GM23338 (cell line): ENCODE data around the gene IGSF8. TPM values are rescaled to one million over a fixed set of nuclear protein-coding genes. Genes with fewer than 3 reads are reported as not detected.

Source experiments
- ATAC-seq: fragments of 200-7000 bp; cut with Tn5 transposase; 3 replicates; pipeline ENCODE4 v1.9.1; 2020
- DNase-seq: peaks from one replicate; pipeline ENCODE4 v3.0.0-alpha.2; 2015; ENCODE audit warnings: low spot score
- H2AFZ ChIP-seq: fragments of 200-600 bp; sonication (generic); 2 replicates; pipeline ENCODE4 v1.8.0; 2016; ENCODE audit warnings: antibody characterized with exemption, mild to moderate bottlenecking, moderate library complexity
- H3F3A ChIP-seq: fragments of 200-600 bp; sonication (generic); replicated peaks from 2 replicates; pipeline ENCODE4 v1.8.0; 2017; ENCODE audit warnings: antibody characterized with exemption, mixed run types, low read depth
- H3K27ac ChIP-seq: fragments of 200-600 bp; sonication (generic); 2 replicates; pipeline ENCODE4 v1.6.1; 2016; ENCODE audit warnings: low read depth
- H3K27me3 ChIP-seq: fragments of 200-600 bp; sonication (generic); 2 replicates; pipeline ENCODE4 v1.8.0; 2016; ENCODE audit warnings: mild to moderate bottlenecking, mixed run types, moderate library complexity; ENCODE audit not compliant: insufficient read depth
- H3K36me3 ChIP-seq: fragments of 200-600 bp; sonication (generic); 2 replicates; pipeline ENCODE4 v1.8.0; 2016; ENCODE audit warnings: mild to moderate bottlenecking; ENCODE audit not compliant: insufficient read depth
- H3K4me1 ChIP-seq: fragments of 200-600 bp; sonication (generic); 2 replicates; pipeline ENCODE4 v1.8.0; 2016; ENCODE audit warnings: mild to moderate bottlenecking, moderate library complexity; ENCODE audit not compliant: insufficient read depth
- H3K4me2 ChIP-seq: fragments of 200-600 bp; sonication (generic); 2 replicates; pipeline ENCODE4 v1.7.1; 2017; ENCODE audit warnings: mixed run types
- H3K4me3 ChIP-seq: fragments of 200-600 bp; sonication (generic); 2 replicates; pipeline ENCODE4 v1.6.1; 2016; ENCODE audit warnings: mixed run types
- H3K79me2 ChIP-seq: fragments of 200-600 bp; sonication (generic); replicated peaks from 2 replicates; pipeline ENCODE4 v1.8.0; 2017; ENCODE audit warnings: mild to moderate bottlenecking; ENCODE audit not compliant: insufficient read depth
- H3K9me2 ChIP-seq: fragments of 200-600 bp; sonication (generic); 2 replicates; pipeline ENCODE4 v1.8.0; 2017; ENCODE audit not compliant: insufficient read depth
- H4K20me1 ChIP-seq: fragments of 200-600 bp; sonication (generic); replicated peaks from 2 replicates; pipeline ENCODE4 v1.8.0; 2017; ENCODE audit warnings: mild to moderate bottlenecking; ENCODE audit not compliant: insufficient read depth
- H3K27ac Mint-ChIP-seq: 2 replicates; pipeline ENCODE4 v1.8.0; 2020; ENCODE audit warnings: inconsistent platforms, mild to moderate bottlenecking, moderate library complexity, mixed read lengths
- H3K27me3 Mint-ChIP-seq: 3 replicates; pipeline ENCODE4 v1.8.0; 2022; ENCODE audit warnings: low read depth, mild to moderate bottlenecking, moderate library complexity, mixed read lengths, inconsistent platforms; ENCODE audit not compliant: insufficient read depth, poor library complexity
- H3K36me3 Mint-ChIP-seq: 3 replicates; pipeline ENCODE4 v1.8.0; 2021; ENCODE audit warnings: low read depth, mild to moderate bottlenecking, inconsistent platforms, moderate library complexity, mixed read lengths
- H3K4me1 Mint-ChIP-seq: 3 replicates; pipeline ENCODE4 v1.8.0; 2020; ENCODE audit warnings: mild to moderate bottlenecking, inconsistent platforms, mixed read lengths
- H3K4me3 Mint-ChIP-seq: 3 replicates; pipeline ENCODE4 v1.8.0; 2021; ENCODE audit warnings: moderate library complexity, mild to moderate bottlenecking, inconsistent platforms, mixed read lengths
- H3K9me3 Mint-ChIP-seq: 3 replicates; pipeline ENCODE4 v1.8.0; 2020; ENCODE audit warnings: moderate library complexity, mild to moderate bottlenecking, inconsistent platforms, mixed read lengths
- CREB1 ChIP-seq: fragments of 250-450 bp; sonication (Bioruptor Pico); IDR thresholded peaks from 2 replicates; pipeline ENCODE4 v1.5.0; 2020; ENCODE audit warnings: low read depth, mild to moderate bottlenecking, moderate library complexity
- EZH2phosphoT487 ChIP-seq: fragments of 200-600 bp; sonication (generic); IDR thresholded peaks from one replicate; pipeline ENCODE4 v1.8.1; 2018; ENCODE audit warnings: antibody characterized with exemption; ENCODE audit not compliant: unreplicated experiment
- JUNB ChIP-seq: IDR thresholded peaks from one replicate; pipeline ENCODE4 v1.6.1; 2016; ENCODE audit warnings: antibody characterized with exemption; ENCODE audit not compliant: unreplicated experiment
- NANOG ChIP-seq: IDR thresholded peaks from 2 replicates; pipeline ENCODE4 v1.6.1; 2016; ENCODE audit warnings: antibody characterized with exemption, borderline replicate concordance
- POLR2AphosphoS5 ChIP-seq: IDR thresholded peaks from 2 replicates; pipeline ENCODE4 v1.6.1; 2016; ENCODE audit warnings: antibody characterized with exemption, low read depth
- STAT1 ChIP-seq: IDR thresholded peaks from one replicate; pipeline ENCODE4 v1.6.1; 2016; ENCODE audit warnings: antibody characterized with exemption; ENCODE audit not compliant: unreplicated experiment
- polyA plus RNA-seq: library from polyadenylated mRNA; unstranded; fragments of >200 nt; fragmentation: Nextera tagmentation; extraction: Ambion mirVana; gene quantifications from 2 replicates; pipeline ENCODE4 v1.2.1, GENCODE V29; 2016
- total RNA-seq: library from RNA; depleted of rRNA; stranded (reverse); fragments of >200 nt; shearing (Covaris generic); gene quantifications from 2 replicates; pipeline ENCODE4 v1.2.3, GENCODE V29; 2014
- TF ChIP-seq, protein P1 (sequence below): fragments of 250-450 bp; sonication (Bioruptor Pico); IDR thresholded peaks from 2 replicates; pipeline ENCODE4 v1.5.0; 2020; ENCODE audit warnings: mild to moderate bottlenecking, moderate library complexity
- TF ChIP-seq, protein P2 (sequence below), 2 experiments: fragments of 200-600 bp in 1 of 2; sonication (generic) in 1 of 2; conservative IDR thresholded peaks; 2 replicates each; pipeline versions ENCODE4 v1.5.1 to v1.6.1; 2016 to 2017; ENCODE audit warnings: antibody characterized with exemption in 2 of 2, low read depth in 2 of 2, mild to moderate bottlenecking in 2 of 2, moderate library complexity in 1 of 2
- TF ChIP-seq, protein P3 (sequence below): IDR thresholded peaks from 2 replicates; pipeline ENCODE4 v1.6.1; 2016; ENCODE audit warnings: antibody characterized with exemption

IGSF8 gene
- total and polyA plus RNA-seq, 2 experiments from 2014 or later: 38.4 to 120 TPM

DNA sequence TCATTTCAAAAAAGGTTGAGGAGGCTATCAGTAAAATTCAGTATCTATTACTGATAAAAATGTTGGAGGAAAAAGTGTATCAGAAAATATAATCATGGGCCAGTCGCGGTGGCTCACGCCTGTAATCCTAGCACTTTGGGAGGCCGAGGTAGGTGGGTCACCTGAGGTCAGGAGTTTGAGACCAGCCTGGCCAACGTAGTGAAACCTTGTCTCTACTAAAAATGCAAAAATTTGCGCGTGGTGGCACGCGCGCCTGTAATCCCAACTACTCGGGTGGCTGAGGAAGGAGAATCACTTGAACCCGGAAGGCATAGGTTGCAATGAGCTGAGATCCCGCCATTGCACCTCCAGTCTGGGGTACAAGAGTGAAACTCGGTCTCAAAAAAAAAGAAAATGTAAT, 47.7 kb upstream of the IGSF8 start:
- ATAC-seq: no peak
- Histone ChIP-seq H2AFZ (no peak overlapping the region), H4K20me1 (no peaks in the 10 kb centered on the region), H3K27ac (no peak overlapping the region), H3K36me3 (no peaks in the 10 kb centered on the region), H3K9me2 (no peaks in the 10 kb centered on the region), H3K4me2 (no peak overlapping the region), H3K4me1 (no peaks in the 10 kb centered on the region; the same call in 1 of the 2 replicates), H3K27me3 (no peaks in the 10 kb centered on the region), H3K79me2 (no peaks in the 10 kb centered on the region), H3K4me3 (no peak overlapping the region), H3F3A (no peaks in the 10 kb centered on the region)
- no peak for TF ChIP-seq EZH2phosphoT487
- no peaks in the 10 kb centered on the region for H3K9me3 Mint-ChIP-seq
- peaks cover 16% of the 10 kb centered on the region for H3K4me1 Mint-ChIP-seq
- H3K27me3 Mint-ChIP-seq: peaks cover 6% of the 10 kb centered on the region
- H3K4me3 Mint-ChIP-seq: no peak overlapping the region
- no peak overlapping the region for H3K27ac Mint-ChIP-seq
- H3K36me3 Mint-ChIP-seq: peaks cover 8% of the 10 kb centered on the region
- no peak for DNase-seq

DNA sequence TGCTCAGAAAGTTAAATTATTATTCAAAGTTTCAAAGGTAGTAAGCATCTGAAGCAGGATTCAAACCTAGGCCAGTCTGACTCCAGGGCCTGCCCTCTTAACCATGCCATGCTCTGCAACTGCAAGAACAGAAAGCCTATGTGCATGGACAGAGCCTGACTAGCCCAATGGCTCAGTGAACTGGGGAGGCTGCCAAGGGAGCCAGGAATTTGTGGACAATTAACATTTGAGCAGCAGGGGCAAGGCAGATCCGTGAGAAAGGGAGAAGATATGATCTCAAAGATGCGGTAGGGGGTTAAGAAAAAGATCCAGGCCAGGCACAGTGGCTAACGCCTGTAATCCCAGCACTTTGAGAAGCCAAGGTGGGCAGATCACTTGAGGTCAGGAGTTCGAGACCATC, 46.5 kb upstream of the IGSF8 start:
- no peaks in the 10 kb centered on the region for H4K20me1 ChIP-seq
- ATAC-seq: peak; percentile 77
- DNase-seq: peak; percentile 16
- peaks cover 6% of the 10 kb centered on the region for H3K27me3 Mint-ChIP-seq
- no peaks in the 10 kb centered on the region for H3K9me2 ChIP-seq
- H3K4me3 Mint-ChIP-seq: no peak overlapping the region
- peaks cover 16% of the 10 kb centered on the region for H3K4me1 Mint-ChIP-seq
- H3K9me3 Mint-ChIP-seq: no peaks in the 10 kb centered on the region
- no peak overlapping the region for H3K4me2 ChIP-seq
- H3K4me1 ChIP-seq: no peaks in the 10 kb centered on the region; the same call in 1 of the 2 replicates
- peaks cover 18% of the 10 kb centered on the region for H3K36me3 Mint-ChIP-seq
- H3K27me3 ChIP-seq: no peaks in the 10 kb centered on the region
- no peaks in the 10 kb centered on the region for H3F3A ChIP-seq
- TF ChIP-seq NANOG: no peak
- no peak overlapping the region for H3K4me3 ChIP-seq
- H3K36me3 ChIP-seq: no peaks in the 10 kb centered on the region
- H2AFZ ChIP-seq: no peak overlapping the region
- no peaks in the 10 kb centered on the region for H3K79me2 ChIP-seq
- H3K27ac Mint-ChIP-seq: no peak overlapping the region; the same call in 1 of the 2 replicates
- H3K27ac ChIP-seq: no peak overlapping the region

GRCh38 chr1:160143695-160144094, 45.3 kb upstream of the IGSF8 start:
- H3K27ac Mint-ChIP-seq: no peak overlapping the region
- no peak overlapping the region for H3K27ac ChIP-seq
- no peak overlapping the region for H3K4me3 Mint-ChIP-seq
- no peaks in the 10 kb centered on the region for H3K27me3 ChIP-seq
- no peaks in the 10 kb centered on the region for H4K20me1 ChIP-seq
- no peaks in the 10 kb centered on the region for H3K79me2 ChIP-seq
- no peaks in the 10 kb centered on the region for H3K9me2 ChIP-seq
- H3K27me3 Mint-ChIP-seq: peaks cover 6% of the 10 kb centered on the region
- H3K4me2 ChIP-seq: no peak overlapping the region
- no peaks in the 10 kb centered on the region for H3K9me3 Mint-ChIP-seq
- peaks cover 30% of the 10 kb centered on the region for H3K36me3 Mint-ChIP-seq
- H3K36me3 ChIP-seq: no peaks in the 10 kb centered on the region
- H3F3A ChIP-seq: no peaks in the 10 kb centered on the region
- DNase-seq: no peak
- no peaks in the 10 kb centered on the region; the same call in 1 of the 2 replicates for H3K4me1 ChIP-seq
- H3K4me1 Mint-ChIP-seq: peaks cover 14% of the 10 kb centered on the region
- ATAC-seq: no peak
- H3K4me3 ChIP-seq: no peak overlapping the region
- H2AFZ ChIP-seq: no peak overlapping the region
- TF ChIP-seq POLR2AphosphoS5 (no peak), EZH2phosphoT487 (no peak), STAT1 (no peak), CREB1 (no peak), JUNB (no peak)
- TF ChIP-seq, protein P1, sequence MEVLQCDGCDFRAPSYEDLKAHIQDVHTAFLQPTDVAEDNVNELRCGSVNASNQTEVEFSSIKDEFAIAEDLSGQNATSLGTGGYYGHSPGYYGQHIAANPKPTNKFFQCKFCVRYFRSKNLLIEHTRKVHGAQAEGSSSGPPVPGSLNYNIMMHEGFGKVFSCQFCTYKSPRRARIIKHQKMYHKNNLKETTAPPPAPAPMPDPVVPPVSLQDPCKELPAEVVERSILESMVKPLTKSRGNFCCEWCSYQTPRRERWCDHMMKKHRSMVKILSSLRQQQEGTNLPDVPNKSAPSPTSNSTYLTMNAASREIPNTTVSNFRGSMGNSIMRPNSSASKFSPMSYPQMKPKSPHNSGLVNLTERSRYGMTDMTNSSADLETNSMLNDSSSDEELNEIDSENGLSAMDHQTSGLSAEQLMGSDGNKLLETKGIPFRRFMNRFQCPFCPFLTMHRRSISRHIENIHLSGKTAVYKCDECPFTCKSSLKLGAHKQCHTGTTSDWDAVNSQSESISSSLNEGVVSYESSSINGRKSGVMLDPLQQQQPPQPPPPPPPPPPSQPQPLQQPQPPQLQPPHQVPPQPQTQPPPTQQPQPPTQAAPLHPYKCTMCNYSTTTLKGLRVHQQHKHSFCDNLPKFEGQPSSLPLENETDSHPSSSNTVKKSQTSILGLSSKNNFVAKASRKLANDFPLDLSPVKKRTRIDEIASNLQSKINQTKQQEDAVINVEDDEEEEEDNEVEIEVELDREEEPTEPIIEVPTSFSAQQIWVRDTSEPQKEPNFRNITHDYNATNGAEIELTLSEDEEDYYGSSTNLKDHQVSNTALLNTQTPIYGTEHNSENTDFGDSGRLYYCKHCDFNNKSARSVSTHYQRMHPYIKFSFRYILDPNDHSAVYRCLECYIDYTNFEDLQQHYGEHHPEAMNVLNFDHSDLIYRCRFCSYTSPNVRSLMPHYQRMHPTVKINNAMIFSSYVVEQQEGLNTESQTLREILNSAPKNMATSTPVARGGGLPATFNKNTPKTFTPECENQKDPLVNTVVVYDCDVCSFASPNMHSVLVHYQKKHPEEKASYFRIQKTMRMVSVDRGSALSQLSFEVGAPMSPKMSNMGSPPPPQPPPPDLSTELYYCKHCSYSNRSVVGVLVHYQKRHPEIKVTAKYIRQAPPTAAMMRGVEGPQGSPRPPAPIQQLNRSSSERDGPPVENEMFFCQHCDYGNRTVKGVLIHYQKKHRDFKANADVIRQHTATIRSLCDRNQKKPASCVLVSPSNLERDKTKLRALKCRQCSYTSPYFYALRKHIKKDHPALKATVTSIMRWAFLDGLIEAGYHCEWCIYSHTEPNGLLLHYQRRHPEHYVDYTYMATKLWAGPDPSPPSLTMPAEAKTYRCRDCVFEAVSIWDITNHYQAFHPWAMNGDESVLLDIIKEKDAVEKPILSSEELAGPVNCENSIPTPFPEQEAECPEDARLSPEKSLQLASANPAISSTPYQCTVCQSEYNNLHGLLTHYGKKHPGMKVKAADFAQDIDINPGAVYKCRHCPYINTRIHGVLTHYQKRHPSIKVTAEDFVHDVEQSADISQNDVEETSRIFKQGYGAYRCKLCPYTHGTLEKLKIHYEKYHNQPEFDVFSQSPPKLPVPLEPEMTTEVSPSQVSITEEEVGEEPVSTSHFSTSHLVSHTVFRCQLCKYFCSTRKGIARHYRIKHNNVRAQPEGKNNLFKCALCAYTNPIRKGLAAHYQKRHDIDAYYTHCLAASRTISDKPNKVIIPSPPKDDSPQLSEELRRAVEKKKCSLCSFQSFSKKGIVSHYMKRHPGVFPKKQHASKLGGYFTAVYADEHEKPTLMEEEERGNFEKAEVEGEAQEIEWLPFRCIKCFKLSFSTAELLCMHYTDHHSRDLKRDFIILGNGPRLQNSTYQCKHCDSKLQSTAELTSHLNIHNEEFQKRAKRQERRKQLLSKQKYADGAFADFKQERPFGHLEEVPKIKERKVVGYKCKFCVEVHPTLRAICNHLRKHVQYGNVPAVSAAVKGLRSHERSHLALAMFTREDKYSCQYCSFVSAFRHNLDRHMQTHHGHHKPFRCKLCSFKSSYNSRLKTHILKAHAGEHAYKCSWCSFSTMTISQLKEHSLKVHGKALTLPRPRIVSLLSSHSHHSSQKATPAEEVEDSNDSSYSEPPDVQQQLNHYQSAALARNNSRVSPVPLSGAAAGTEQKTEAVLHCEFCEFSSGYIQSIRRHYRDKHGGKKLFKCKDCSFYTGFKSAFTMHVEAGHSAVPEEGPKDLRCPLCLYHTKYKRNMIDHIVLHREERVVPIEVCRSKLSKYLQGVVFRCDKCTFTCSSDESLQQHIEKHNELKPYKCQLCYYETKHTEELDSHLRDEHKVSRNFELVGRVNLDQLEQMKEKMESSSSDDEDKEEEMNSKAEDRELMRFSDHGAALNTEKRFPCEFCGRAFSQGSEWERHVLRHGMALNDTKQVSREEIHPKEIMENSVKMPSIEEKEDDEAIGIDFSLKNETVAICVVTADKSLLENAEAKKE: no peak
- TF ChIP-seq, protein P2, sequence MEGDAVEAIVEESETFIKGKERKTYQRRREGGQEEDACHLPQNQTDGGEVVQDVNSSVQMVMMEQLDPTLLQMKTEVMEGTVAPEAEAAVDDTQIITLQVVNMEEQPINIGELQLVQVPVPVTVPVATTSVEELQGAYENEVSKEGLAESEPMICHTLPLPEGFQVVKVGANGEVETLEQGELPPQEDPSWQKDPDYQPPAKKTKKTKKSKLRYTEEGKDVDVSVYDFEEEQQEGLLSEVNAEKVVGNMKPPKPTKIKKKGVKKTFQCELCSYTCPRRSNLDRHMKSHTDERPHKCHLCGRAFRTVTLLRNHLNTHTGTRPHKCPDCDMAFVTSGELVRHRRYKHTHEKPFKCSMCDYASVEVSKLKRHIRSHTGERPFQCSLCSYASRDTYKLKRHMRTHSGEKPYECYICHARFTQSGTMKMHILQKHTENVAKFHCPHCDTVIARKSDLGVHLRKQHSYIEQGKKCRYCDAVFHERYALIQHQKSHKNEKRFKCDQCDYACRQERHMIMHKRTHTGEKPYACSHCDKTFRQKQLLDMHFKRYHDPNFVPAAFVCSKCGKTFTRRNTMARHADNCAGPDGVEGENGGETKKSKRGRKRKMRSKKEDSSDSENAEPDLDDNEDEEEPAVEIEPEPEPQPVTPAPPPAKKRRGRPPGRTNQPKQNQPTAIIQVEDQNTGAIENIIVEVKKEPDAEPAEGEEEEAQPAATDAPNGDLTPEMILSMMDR (conservative IDR thresholded peaks at IDR 0.05; ENCODE audit: low read depth in 2 of 2): no peak
- TF ChIP-seq, protein P3, sequence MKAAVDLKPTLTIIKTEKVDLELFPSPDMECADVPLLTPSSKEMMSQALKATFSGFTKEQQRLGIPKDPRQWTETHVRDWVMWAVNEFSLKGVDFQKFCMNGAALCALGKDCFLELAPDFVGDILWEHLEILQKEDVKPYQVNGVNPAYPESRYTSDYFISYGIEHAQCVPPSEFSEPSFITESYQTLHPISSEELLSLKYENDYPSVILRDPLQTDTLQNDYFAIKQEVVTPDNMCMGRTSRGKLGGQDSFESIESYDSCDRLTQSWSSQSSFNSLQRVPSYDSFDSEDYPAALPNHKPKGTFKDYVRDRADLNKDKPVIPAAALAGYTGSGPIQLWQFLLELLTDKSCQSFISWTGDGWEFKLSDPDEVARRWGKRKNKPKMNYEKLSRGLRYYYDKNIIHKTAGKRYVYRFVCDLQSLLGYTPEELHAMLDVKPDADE: no peak
